ENCODE data around the gene RIOK3. TPM values are rescaled to one million over a fixed set of nuclear protein-coding genes. Genes with fewer than 3 reads are reported as not detected.

The RIOK3 gene
- total and polyA plus RNA-seq, 2 of the 4 experiments (the other 2 are of a cell fraction) = 21.5 to 38.9 TPM

DNA sequence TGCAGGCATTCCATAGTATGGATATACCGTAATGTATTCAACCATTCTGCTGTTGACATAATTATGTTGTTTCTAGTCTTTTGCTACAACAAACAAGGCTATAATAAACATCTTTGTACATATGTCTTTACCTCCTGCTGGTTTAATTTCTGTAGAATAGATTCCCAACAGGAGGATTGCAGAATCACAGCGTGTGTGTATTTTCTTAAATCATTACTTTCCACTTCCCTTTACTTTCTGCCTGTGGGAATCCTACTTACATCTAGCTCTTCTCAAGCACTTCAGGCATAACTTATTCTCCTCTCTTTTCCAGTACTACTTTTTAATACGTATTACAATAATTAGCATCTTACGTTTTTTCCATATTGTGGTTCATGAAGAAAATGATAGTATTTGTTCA is 13.0 kb upstream of the RIOK3 start:
- Histone ChIP-seq H2AFZ (replicated peaks; ENCODE audit: low read length, poor library complexity) (no peak overlapping the region), H3K27me3 (ENCODE audit: control insufficient read depth, insufficient read depth, low read length) (peaks cover 2% of the 10 kb centered on the region; the same call in 1 of the 2 replicates), H2BK20ac (ENCODE audit: low read depth, low read length) (no peak overlapping the region), H2BK120ac (ENCODE audit: low read depth, low read length) (no peak overlapping the region), H3K18ac (ENCODE audit: low read depth, low read length) (no peak overlapping the region), H2BK5ac (ENCODE audit: low read depth, low read length, poor library complexity, severe bottlenecking) (no peak overlapping the region), H4K91ac (ENCODE audit: insufficient read depth, low read depth, low read length) (no peak overlapping the region), H3K9me3 (ENCODE audit: control insufficient read depth, insufficient read depth, low read length) (no peaks in the 10 kb centered on the region), H2AK5ac (ENCODE audit: low read depth, low read length) (no peak overlapping the region), H3K9ac (ENCODE audit: low read depth, low read length) (no peak overlapping the region), H3K27ac (ENCODE audit: insufficient read depth, low read length) (no peak overlapping the region), H4K8ac (ENCODE audit: low read depth in 2 of 2, low read length in 2 of 2) (no peak overlapping the region), H3K79me1 (ENCODE audit: low read depth in 1 of 2, low read length in 2 of 2) (peaks cover 3 to 13% of the 10 kb centered on the region in 2 experiments; a peak in 2 of 4 replicates), H3K4me1 (ENCODE audit: control insufficient read depth, insufficient read depth, low read length) (peaks cover 3% of the 10 kb centered on the region), H3K4me3 (ENCODE audit: insufficient read depth, low read depth, low read length) (no peak overlapping the region), H3K23ac (ENCODE audit: low read depth, low read length) (no peak overlapping the region), H3K4ac (ENCODE audit: low read depth, low read length) (no peak overlapping the region), H3K56ac (ENCODE audit: extremely low read depth, insufficient read depth, low read length) (no peak overlapping the region), H4K20me1 (ENCODE audit: insufficient read depth, low read length) (no peaks in the 10 kb centered on the region), H3K4me2 (ENCODE audit: low read depth, low read length) (no peak overlapping the region), H2AK9ac (replicated peaks; ENCODE audit: low read depth, low read length, poor library complexity) (no peak overlapping the region), H2BK15ac (ENCODE audit: low read depth, low read length) (no peak overlapping the region), H3K9me1 (ENCODE audit: insufficient read depth, low read length) (0 out of 2 replicates have a peak, but pooled peaks cover 8% of the 10 kb centered on the region), H3K36me3 (ENCODE audit: control insufficient read depth, insufficient read depth, low read length) (no peaks in the 10 kb centered on the region), H4K5ac (ENCODE audit: low read depth, low read length) (no peak overlapping the region), H3K14ac (replicated peaks; ENCODE audit: low read depth, low read length) (no peak overlapping the region)
- intact Hi-C loops (cut with micrococcal nuclease) (no loop called here), dilution Hi-C loops (cut with HindIII; ENCODE audit: low sequenced_read_pairs, unreplicated experiment) (no loop called here), in situ Hi-C loops (cut with MboI; ENCODE audit: low sequenced_read_pairs) (no loop called here)
- no peak for ATAC-seq (ENCODE audit: low read depth)
- CTCF ChIA-PET = no interaction called here
- no CpG with 5 or more reads among the region's 4 CpGs for WGBS, 2 experiments (ENCODE audit: extremely low coverage in 2 of 2, insufficient read length in 1 of 2)
- no peak for DNase-seq
- no peak for TF ChIP-seq MAZ (IDR thresholded peaks at IDR 0.05; ENCODE audit: borderline replicate concordance, low read depth, low read length)
- TF ChIP-seq RCOR1 (IDR thresholded peaks at IDR 0.05; ENCODE audit: insufficient replicate concordance, low read length) = no peak
- TF ChIP-seq, protein P1, sequence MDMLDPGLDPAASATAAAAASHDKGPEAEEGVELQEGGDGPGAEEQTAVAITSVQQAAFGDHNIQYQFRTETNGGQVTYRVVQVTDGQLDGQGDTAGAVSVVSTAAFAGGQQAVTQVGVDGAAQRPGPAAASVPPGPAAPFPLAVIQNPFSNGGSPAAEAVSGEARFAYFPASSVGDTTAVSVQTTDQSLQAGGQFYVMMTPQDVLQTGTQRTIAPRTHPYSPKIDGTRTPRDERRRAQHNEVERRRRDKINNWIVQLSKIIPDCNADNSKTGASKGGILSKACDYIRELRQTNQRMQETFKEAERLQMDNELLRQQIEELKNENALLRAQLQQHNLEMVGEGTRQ (IDR thresholded peaks at IDR 0.05; ENCODE audit: low read depth, low read length) = no peak
- no peak for TF ChIP-seq BHLHE40 (IDR thresholded peaks at IDR 0.05; ENCODE audit: low read depth, low read length)
- TF ChIP-seq NFE2L2 (IDR thresholded peaks at IDR 0.05; ENCODE audit: low read depth, low read length) = no peak
- no peak for TF ChIP-seq RFX5 (IDR thresholded peaks at IDR 0.05; ENCODE audit: low read depth, low read length)
- TF ChIP-seq CHD1 (IDR thresholded peaks at IDR 0.05; ENCODE audit: low read depth, low read length) = no peak
- TF ChIP-seq ELK1 (IDR thresholded peaks at IDR 0.05; ENCODE audit: borderline replicate concordance, low read depth, low read length) = no peak
- TF ChIP-seq POLR2A (IDR thresholded peaks at IDR 0.05; ENCODE audit: low read depth, low read length) = no peak
- TF ChIP-seq CEBPB (IDR thresholded peaks at IDR 0.05; ENCODE audit: low read depth, low read length) = no peak
- TF ChIP-seq FOS (IDR thresholded peaks at IDR 0.05; ENCODE audit: low read depth, low read length) = no peak
- no peak for TF ChIP-seq RAD21 (IDR thresholded peaks at IDR 0.05; ENCODE audit: low read length)
- BruUV-seq (replicated peaks) = no TSS peak
- POLR2A ChIA-PET (ENCODE audit: unreplicated experiment) = no interaction called here
